ENCODE data around the gene MED22.

GRCh38 chr9:133345596-133345995, 2.3 kb downstream of the MED22 start:
- TF ChIP-seq CTCF (conservative IDR thresholded peaks at IDR 0.05; ENCODE audit: low read depth in 2 of 2) (no peak), EZH2phosphoT487 (IDR thresholded peaks at IDR 0.05; ENCODE audit: unreplicated experiment) (no peak), EZH2 (IDR thresholded peaks at IDR 0.05; ENCODE audit: low read depth, unreplicated experiment) (no peak), JUNB (IDR thresholded peaks at IDR 0.05; ENCODE audit: unreplicated experiment) (no peak), POLR2AphosphoS5 (IDR thresholded peaks at IDR 0.05; ENCODE audit: low read depth) (no peak), REST (IDR thresholded peaks at IDR 0.05; ENCODE audit: unreplicated experiment) (no peak), ZNF462 (CRISPR knock-in tag; IDR thresholded peaks at IDR 0.05) (no peak), CREB1 (CRISPR knock-in tag; IDR thresholded peaks at IDR 0.05; ENCODE audit: low read depth) (no peak), ETS1 (IDR thresholded peaks at IDR 0.05) (no peak)
